ENCODE results near the gene BCL2L1. TPM values are rescaled to one million over a fixed set of nuclear protein-coding genes. Genes with fewer than 3 reads are reported as not detected.
"Not testable (repeated sequence)": the region's sequence is repeated elsewhere in the genome, so short reads cannot be mapped to it uniquely, and the experiment has no call there.

Gene BCL2L1
- total RNA-seq, 2 donors from 2014 or later: 84.8 to 89.0 TPM

DNA sequence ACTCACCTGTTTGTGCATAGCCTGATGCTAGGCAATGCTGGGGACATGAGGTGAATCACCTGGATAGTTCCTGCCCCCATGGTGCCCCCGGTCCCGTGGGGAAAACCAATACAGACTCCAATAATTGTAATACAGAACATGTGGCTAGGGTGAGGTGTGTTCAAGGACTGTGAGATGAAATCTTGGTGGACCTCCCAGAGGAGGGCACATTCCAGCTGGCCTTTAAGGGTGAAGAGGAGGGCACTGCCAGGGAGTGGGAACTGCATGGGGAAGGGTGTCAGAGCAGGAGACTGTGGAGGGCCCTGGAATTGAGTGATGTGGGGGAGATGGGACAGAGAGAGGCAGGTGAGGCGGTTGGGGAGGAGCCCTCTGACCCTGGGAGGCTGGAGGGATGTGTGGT lies 82.4 kb downstream of the BCL2L1 start:
- no peak for DNase-seq
- intact Hi-C loops (cut with DNase I, micrococcal nuclease): no loop called here
- no peak for ATAC-seq

DNA sequence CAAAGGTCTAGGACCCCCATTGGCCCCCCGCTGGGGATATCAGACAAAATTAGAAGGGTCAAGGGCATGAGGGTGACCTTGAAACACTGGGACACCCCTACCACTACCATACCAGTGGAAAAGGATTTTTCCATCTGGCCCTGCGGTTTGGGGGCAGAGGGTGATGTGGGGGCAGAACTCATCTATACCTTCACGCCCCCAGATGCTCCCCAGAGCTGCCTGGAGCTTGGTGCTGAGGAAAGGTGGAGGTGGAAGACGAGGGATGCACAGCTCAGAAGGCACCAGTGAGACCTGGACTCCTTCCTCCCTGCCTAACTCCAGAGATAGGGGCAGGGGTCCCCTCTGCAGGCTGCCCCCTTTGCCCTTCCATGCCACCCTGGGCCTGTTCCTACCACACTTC lies 83.9 kb downstream of the BCL2L1 start:
- ATAC-seq: no peak
- intact Hi-C loops (cut with DNase I, micrococcal nuclease): no loop called here
- no peak for DNase-seq

DNA sequence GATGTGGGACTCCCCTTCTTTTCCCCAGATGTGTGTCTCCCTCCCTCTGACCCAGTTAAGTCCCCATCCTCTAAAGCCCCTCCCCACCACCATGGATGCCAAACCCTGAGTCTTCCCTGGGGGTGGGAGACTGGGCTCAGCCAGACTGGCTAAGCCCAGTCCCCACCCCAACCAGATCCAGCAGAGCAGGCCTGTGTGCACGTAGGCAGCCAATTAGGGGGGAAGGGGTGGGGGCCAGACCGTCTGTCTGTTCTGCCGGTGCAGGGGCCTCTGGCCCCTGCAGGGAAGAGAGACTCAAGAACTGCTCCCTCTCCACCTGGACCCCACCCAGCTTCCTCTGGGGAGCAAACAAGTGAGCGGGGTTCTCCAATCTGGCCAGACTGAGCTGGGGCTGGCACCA lies 84.4 kb downstream of the BCL2L1 start:
- ATAC-seq (no peak), DNase-seq (no peak)

DNA sequence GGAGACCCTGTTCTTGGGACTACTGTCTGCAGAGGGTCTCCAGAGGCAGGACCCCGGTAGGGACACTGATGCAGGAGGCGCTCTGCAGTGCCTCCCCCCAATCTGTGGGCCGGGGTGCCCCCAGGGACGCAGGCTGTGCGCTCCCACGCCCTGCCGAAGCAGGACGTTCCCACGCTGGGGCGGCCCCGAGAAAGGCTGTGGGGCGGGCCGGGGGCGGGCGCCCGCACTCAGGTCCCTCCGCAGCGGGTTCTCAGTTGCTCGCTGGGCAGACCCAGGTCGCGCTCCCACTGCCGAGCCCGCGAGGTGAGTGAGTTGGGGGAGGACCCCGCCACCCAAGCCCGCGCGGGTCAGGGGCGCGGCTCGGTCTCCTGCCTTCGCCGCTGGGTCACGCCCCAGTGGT lies 85.0 kb downstream of the BCL2L1 start, which contains the start of gene COX4I2:
Gene COX4I2, plus strand, starts transcription at position 253 of the 400 bp plus-strand sequence. CDS start 1,106 bp downstream, outside the sequence.
- ATAC-seq (no peak), DNase-seq (no peak)
- intact Hi-C loops (cut with DNase I, micrococcal nuclease): no loop called here

More for the DNA sequence above, 84.4 kb downstream of the BCL2L1 start:
- intact Hi-C loops (cut with DNase I, micrococcal nuclease): no loop called here

DNA sequence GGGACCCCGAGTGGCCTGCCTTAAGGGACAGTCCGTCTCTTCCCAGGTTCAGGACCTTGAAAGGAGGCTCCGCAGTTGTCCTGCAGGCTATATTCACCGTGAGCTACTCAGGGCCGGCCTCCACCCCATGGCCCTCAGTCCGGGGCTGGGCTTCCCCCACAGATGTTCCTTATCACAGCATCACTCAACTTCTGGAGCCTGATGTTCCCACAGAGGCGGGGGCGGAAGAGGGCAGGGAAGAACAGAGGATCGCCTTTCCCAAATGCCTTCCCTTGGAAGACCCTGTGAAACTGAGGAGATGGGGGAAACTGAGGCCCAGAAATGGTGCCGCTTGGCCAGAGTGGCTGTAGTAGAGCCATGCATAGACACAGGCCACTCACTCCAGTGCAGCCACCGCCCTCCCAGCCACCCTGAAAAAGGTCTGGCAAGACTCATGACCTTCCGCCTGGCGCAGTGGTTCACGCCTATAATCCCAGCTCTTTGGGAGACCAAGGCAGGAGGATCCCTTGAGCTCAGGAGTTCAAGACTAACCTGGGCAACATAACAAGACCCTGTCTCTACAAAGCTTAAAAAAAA lies 89.2 kb downstream of the BCL2L1 start:
- intact Hi-C loops (cut with DNase I, micrococcal nuclease): no loop called here
- ATAC-seq (no peak), DNase-seq (no peak)

DNA sequence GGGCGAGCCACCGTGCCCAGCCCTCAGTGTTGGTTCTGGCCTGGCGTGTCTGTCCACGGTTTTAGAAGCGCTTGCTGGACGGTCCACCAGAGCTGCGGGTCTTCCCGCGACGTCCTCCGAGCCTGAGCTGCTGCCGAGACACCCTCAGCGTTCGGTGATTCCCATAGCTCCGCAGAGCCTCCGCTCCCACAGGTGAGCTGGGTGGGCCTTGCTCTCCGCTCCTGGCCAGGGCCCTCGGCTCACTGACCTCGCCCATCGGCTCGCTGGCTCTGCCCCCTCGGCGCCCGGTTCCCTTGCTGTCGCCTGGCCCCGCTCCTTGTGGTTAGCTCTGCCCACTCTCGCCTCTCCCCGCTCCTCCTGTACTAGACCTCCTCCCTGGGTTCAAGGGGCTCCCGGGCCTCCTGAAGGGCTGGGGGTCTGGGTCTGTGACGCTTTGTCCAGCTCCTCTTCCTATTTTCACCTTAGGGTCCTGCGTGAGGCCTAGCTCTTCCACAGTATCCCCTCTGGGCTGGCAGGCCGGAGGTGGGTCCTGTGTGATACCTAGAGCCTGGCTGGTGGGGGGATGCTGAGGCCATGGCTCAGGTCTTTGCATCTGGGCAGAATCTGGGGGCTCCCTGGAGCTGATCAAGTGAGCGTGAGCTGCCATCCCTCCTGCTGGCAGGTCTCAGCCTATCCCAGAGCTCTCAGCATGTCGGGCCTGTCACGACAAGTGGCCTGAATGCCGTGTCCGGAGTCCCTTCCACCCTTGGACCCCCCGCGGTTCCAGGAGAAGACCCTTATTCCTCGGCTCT lies 89.9 kb downstream of the BCL2L1 start:
- intact Hi-C loops (cut with DNase I, micrococcal nuclease): no loop called here
- no peak for ATAC-seq

DNA sequence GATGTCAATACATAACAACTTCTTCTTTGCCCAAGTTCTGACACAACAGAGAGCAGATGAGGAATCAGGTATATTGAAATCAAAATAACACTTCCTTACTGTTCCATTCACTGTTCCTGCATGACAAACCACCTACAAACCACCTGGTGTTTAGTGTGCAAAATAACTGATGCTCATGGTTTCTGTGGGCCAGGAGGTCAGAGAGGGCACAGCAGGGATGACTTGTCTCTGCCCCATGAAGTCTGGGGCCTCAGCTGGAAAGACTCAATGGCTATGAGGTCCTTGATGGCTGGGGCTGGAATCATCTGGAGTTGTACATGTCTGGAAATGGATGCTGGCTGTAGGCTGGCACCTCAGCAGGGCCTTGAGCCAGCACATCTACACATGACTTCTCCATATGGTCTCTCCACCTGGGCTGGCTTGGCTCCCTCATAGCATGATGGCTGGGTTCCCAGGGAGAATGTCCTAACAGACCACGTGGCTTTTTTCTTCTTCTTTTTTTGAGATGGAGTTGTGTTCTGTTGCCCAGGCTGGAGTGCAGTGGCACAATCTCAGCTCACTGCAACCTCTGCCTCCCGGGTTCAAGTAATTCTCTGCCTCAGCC lies 92.4 kb downstream of the BCL2L1 start:
- DNase-seq (no peak), ATAC-seq (no peak)
- intact Hi-C loops (cut with DNase I, micrococcal nuclease): no loop called here

More for the DNA sequence above, 89.9 kb downstream of the BCL2L1 start:
- DNase-seq: no peak

DNA sequence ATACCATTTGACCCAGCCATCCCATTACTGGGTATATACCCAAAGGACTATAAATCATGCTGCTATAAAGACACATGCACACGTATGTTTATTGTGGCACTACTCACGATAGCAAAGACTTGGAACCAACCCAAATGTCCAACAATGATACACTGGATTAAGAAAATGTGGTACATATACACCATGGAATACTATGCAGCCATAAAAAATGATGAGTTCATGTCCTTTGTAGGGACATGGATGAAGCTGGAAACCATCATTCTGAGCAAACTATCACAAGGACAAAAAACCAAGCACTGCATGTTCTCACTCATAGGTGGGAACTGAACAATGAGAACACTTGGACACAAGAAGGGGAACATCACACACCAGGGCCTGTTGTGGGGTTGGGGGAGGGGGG lies 94.6 kb downstream of the BCL2L1 start:
- intact Hi-C loops (cut with DNase I, micrococcal nuclease); ATAC-seq; DNase-seq: not testable (repeated sequence)

DNA sequence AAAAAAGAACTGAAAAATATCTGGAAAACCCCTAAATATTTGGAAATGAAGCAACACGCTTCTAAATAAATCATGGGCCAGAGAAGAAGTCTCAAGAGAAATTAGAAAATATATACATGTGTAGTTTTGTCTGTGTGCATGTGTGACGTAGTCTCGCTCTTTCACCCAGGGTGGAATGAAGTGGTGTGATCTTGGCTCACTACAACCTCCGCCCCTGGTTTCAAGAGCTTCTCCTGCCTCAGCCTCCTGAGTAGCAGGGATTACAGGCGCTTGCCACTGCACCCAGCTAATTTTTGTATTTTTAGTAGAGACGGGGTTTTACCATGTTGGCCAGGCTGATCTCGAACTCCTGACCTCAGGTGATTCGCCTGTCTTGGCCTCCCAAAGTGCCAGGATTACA lies 96.1 kb downstream of the BCL2L1 start:
- DNase-seq; ATAC-seq; intact Hi-C loops (cut with DNase I, micrococcal nuclease): not testable (repeated sequence)

DNA sequence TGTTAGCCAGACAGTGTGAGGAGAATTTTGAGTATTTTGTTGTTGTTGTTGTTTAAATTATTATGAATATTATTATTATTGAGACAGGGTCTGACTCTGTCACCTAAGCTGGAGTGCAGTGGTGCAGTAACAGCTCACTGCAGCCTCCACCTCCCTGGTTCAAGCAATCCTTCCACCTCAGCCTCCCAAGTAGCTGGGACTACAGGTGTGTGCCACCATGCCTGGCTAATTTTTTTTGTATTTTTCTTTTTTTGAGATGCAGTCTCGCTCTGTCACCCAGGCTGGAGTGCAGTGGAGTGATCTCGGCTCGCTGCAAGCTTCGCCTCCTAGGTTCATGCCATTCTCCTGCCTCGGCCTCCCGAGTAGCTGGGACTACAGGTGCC lies 99.6 kb downstream of the BCL2L1 start:
- ATAC-seq; intact Hi-C loops (cut with DNase I, micrococcal nuclease); DNase-seq: not testable (repeated sequence)

DNA sequence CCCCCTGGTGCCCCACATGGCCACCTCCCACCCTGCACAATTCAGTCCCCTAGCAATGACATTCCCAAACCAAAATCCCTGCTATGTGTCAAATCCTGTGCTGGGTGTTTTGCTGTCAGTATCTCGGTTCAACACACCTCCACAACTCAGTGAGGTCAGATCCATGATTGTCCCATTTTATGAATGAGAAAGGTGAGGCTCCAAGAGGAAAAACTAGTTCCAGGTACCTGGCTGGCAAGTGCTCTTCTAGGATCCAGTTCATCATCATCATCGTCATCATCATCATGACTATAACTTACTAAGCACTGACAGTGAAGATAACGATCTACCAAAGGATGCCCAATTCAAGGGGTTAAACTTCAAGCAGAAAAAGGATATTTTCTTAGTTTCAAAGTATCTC lies 102.4 kb downstream of the BCL2L1 start:
- no peak for ATAC-seq
- intact Hi-C loops (cut with DNase I, micrococcal nuclease): no loop called here
- DNase-seq: no peak

DNA sequence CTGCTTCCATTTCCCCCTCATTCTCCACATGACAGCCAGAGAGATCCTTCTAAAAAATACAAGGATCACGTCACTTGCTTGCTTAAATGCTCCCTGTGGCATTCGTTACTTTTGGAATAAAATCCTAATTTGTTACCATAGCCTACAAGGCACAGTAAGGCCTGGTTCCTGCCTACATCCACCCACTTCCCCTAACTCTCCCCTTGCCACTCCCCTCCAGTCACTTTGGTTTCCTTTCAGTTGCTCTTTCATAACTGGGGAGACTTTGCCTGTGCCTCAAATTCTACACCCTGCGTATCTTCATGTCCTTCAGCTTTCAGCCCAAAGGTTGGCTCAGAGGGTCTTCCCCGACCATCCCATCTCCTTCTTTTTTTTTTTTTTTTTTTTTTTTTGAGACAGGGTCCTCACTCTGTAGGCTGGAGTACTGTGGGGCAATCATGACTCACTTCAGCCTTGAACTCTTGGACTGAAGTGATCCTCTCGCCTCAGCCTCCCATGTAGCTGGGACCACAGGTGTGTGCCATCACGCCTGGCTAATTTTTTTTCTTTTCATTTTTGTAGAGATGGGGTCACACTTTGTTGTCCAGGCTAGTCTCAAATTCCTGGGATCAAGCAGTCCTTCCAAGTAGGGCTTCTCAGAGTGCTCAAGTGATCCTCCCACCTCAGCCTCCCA lies 105.1 kb downstream of the BCL2L1 start:
- ATAC-seq (no peak), DNase-seq (no peak)
- intact Hi-C loops (cut with DNase I, micrococcal nuclease): loop anchor here in 1 of 2 donors (10.0 kb wide), 1 partner anchor 53 kb away; no protein-coding TSS in a partner anchor

DNA sequence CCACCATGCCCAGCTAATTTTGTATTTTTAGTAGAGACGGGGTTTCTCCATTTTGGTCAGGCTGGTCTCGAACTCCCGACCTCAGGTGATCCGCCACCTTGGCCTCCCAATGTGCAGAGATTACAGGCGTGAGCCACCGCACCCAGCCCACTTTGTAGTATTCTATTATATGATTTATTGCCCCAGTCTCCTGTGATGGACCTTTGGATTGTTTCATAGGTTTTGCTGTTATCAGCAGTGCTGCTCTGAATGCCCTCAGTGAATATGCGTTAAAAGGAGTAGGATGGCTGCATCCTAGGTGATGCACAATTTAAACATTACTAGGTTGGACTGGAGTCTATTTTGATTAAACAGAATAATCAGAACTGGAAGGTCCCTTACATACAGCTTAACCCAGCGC lies 107.3 kb downstream of the BCL2L1 start:
- intact Hi-C loops (cut with DNase I, micrococcal nuclease): loop anchor here in 1 of 2 donors (10.0 kb wide), 1 partner anchor 51 kb away; no protein-coding TSS in a partner anchor
- DNase-seq (no peak), ATAC-seq (no peak)

Other genes with a start within 250 kb of the BCL2L1 start
- gene DEFB124, start 247.7 kb downstream of the BCL2L1 start, total RNA-seq: not detected
- under 1 TPM; 0.27 to 0.81 TPM for gene REM1, start 247.6 kb downstream of the BCL2L1 start, total RNA-seq
- gene HM13, start 208.4 kb downstream of the BCL2L1 start, total RNA-seq: 100 to 1,000 TPM; 122 to 135 TPM
- gene ID1, start 117.6 kb downstream of the BCL2L1 start, total RNA-seq: 100 to 1,000 TPM; 298 to 363 TPM
- gene COX4I2, start 85.0 kb downstream of the BCL2L1 start, total RNA-seq: under 1 TPM in 1 of 2 donors, not detected in 1; 0.67 TPM
- gene TPX2, start 16.4 kb upstream of the BCL2L1 start, total RNA-seq: 10 to 100 TPM in 1 of 2 donors, 1 to 10 TPM in 1; 7.4 to 15.8 TPM
- under 1 TPM in 1 of 2 donors, not detected in 1; 0.08 TPM for gene MYLK2, start 96.5 kb upstream of the BCL2L1 start, total RNA-seq
- under 1 TPM; 0.45 to 0.52 TPM for gene FOXS1, start 122.7 kb upstream of the BCL2L1 start, total RNA-seq
- under 1 TPM; 0.27 to 0.78 TPM for gene DUSP15, start 147.7 kb upstream of the BCL2L1 start, total RNA-seq
- gene TTLL9, start 147.8 kb upstream of the BCL2L1 start, total RNA-seq: under 1 TPM in 1 of 2 donors, not detected in 1; 0.14 TPM
- gene PDRG1, start 229.2 kb upstream of the BCL2L1 start, total RNA-seq: 1 to 10 TPM; 7.3 to 8.0 TPM
- gene XKR7, start 245.3 kb upstream of the BCL2L1 start, total RNA-seq: under 1 TPM; 0.06 to 0.11 TPM